Kidney (tissue), 14 donors: ENCODE results near the gene DTNBP1. TPM values are rescaled to one million over a fixed set of nuclear protein-coding genes. Genes with fewer than 3 reads are reported as not detected.

Experiments
- DNase-seq, 5 donors: peaks; one replicate each; pipeline ENCODE4 v3.0.0-alpha.2; 2013 to 2020
- FAIRE-seq: peaks from 2 replicates; lab custom pipeline; 2012; peaks lifted over from hg19 to GRCh38; lab: Jason Lieb, UNC
- H3K27ac ChIP-seq, 2 donors: one replicate each; pipeline ENCODE4 v1.7.0; 2013; ENCODE audit warnings: low read depth in 2 of 2, low read length in 2 of 2, inconsistent platforms in 1 of 2
- H3K27me3 ChIP-seq: one replicate; pipeline ENCODE4 v1.7.1; 2013; ENCODE audit warnings: low read length, inconsistent platforms; ENCODE audit not compliant: control insufficient read depth, insufficient read depth
- H3K36me3 ChIP-seq, 3 donors: one replicate each; pipeline versions ENCODE4 v1.7.0 to v1.7.1; 2013; ENCODE audit warnings: low read length in 3 of 3, control low read depth in 1 of 3, inconsistent platforms in 1 of 3; ENCODE audit not compliant: insufficient read depth in 3 of 3, control insufficient read depth in 2 of 3
- H3K4me1 ChIP-seq, 3 donors: one replicate each; pipeline versions ENCODE4 v1.7.0 to v1.7.1; 2013; ENCODE audit warnings: low read length in 3 of 3, inconsistent platforms in 1 of 3, low read depth in 1 of 3; ENCODE audit not compliant: control insufficient read depth in 2 of 3, insufficient read depth in 2 of 3
- H3K4me3 ChIP-seq, 3 donors: one replicate each; pipeline versions ENCODE4 v1.7.0 to v1.8.1; 2013; ENCODE audit warnings: low read length in 3 of 3, control low read depth in 1 of 3, inconsistent platforms in 1 of 3
- H3K9ac ChIP-seq, 3 donors: one replicate each; pipeline versions ENCODE4 v1.7.0 to v1.7.1; 2013; ENCODE audit warnings: low read length in 3 of 3, control low read depth in 1 of 3, inconsistent platforms in 1 of 3
- H3K9me3 ChIP-seq, 3 donors: one replicate each; pipeline versions ENCODE4 v1.7.0 to v1.7.1; 2013; ENCODE audit warnings: low read length in 3 of 3, control low read depth in 1 of 3, inconsistent platforms in 1 of 3; ENCODE audit not compliant: control insufficient read depth in 2 of 3, insufficient read depth in 1 of 3
- intact Hi-C: fragments of 100-400 bp; cut with DNase I; formaldehyde crosslinking; loops from one replicate; pipeline ENCODE4 v1.11.1; 2022
- polyA plus RNA-seq: library from polyadenylated mRNA; stranded (reverse); fragments of 350-450 nt; fragmentation: Illumina TruSeq; extraction: RNeasy Lipid Tissue Mini Kit (QIAGEN cat#74804); gene quantifications from one replicate; pipeline ENCODE4 v1.2.3, GENCODE V29; 2014; ENCODE audit warnings: low read depth, low replicate concordance; ENCODE audit not compliant: insufficient read depth
- total RNA-seq: library from RNA; stranded (reverse); fragmentation: NEBNext Ultra II Directional; extraction: Animal tissue kit (Norgen Biotek cat#: 25700); gene quantifications from one replicate; pipeline ENCODE4 v1.2.1, GENCODE V29; 2021
- TF ChIP-seq, protein P1 (sequence below): IDR thresholded peaks from 3 replicates; pipeline ENCODE4 v1.5.1; 2012; ENCODE audit warnings: mild to moderate bottlenecking, moderate library complexity, borderline replicate concordance; ENCODE audit not compliant: insufficient read depth; ENCODE audit errors: extremely low read depth
- donor health status: control.
- donor health status: control.
- donor health status: control.
- donor health status: control.
- donor health status: control.
- donor health status: DM: yes; HTN: yes; CAD: no.
- donor health status: Normal renal cell carcinoma (clear cell type).

DTNBP1 gene
- total and polyA plus RNA-seq, 2 donors from 2014 or later: 25.2 to 36.2 TPM

DNA sequence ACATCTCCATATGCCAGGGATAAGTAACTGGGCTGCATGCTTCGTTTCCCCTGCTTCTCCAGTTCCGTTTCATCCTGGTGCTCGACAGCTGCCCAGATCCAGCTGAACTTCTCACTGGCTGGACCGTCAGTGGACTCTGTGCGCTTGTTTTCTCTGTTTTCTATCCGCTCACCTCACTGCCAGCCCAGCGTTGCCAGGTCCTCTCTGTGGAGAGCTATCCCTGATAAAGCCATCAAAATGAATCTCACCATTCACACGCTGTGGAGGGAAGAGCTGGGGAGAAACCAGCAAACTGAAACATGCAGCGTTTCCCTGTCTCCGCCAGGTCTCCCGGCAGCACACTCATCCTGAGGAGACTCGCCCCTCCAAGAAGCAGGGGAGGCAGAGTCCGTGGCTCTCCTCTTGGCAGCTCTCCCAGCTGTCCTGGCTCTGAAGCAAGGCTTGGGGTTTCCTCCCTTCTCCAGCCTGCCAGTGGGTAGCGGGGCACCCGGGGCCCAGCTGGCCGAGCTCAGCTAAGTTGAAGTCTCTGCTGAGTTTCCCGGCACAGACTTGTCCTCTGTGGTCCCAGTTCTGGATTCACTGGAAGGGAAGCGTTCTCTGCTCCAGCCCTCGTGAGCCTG, 160.9 kb downstream of the DTNBP1 start:
- H3K36me3 ChIP-seq: peaks cover 2 to 8% (median 3%) of the 10 kb centered on the region in 3 donors
- TF ChIP-seq, protein P1, sequence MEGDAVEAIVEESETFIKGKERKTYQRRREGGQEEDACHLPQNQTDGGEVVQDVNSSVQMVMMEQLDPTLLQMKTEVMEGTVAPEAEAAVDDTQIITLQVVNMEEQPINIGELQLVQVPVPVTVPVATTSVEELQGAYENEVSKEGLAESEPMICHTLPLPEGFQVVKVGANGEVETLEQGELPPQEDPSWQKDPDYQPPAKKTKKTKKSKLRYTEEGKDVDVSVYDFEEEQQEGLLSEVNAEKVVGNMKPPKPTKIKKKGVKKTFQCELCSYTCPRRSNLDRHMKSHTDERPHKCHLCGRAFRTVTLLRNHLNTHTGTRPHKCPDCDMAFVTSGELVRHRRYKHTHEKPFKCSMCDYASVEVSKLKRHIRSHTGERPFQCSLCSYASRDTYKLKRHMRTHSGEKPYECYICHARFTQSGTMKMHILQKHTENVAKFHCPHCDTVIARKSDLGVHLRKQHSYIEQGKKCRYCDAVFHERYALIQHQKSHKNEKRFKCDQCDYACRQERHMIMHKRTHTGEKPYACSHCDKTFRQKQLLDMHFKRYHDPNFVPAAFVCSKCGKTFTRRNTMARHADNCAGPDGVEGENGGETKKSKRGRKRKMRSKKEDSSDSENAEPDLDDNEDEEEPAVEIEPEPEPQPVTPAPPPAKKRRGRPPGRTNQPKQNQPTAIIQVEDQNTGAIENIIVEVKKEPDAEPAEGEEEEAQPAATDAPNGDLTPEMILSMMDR: no peak
- FAIRE-seq (no peak), DNase-seq (peak in 3 of 5 donors; percentile 53 to 75 (median 70))
- H3K27me3 ChIP-seq: no peaks in the 10 kb centered on the region
- intact Hi-C loops: no loop called here
- peaks cover 4 to 29% (median 27%) of the 10 kb centered on the region in 3 donors for H3K4me1 ChIP-seq
- H3K9ac ChIP-seq: peak overlapping the region in 1 of 3 donors; percentile 2
- H3K9me3 ChIP-seq: no peaks in the 10 kb centered on the region
- H3K27ac ChIP-seq: peak overlapping the region in 1 of 2 donors; percentile 18
- H3K4me3 ChIP-seq: no peak overlapping the region

DNA sequence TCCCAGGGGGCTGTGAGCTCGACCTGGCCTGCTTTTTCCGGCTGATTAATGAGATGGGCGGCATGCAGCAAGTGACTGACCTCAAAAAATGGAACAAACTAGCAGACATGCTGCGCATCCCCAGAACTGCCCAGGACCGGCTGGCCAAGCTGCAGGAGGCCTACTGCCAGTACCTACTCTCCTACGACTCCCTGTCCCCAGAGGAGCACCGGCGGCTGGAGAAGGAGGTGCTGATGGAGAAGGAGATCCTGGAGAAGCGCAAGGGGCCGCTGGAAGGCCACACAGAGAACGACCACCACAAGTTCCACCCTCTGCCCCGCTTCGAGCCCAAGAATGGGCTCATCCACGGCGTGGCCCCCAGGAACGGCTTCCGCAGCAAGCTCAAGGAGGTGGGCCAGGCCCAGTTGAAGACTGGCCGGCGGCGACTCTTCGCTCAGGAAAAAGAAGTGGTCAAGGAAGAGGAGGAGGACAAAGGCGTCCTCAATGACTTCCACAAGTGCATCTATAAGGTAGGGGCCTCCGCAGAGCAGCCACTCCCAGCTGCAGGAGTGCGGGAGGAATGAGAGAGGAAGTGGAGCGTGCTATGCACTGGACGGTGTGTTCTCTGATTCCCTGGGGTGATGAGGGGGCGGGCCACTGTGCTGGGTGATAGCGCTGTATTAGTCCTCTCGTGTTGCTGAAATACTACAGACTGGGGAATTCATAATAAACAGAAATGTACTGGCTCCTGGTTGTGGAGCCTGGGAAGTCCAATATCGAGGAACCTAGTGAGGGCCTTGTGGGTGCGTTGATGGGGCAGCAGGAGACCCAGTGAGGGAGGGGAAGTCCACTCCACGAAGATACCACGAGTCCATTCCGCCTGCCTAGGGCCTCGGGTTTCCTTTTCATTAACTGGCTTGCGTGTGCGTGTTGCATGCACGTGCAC, 161.7 kb downstream of the DTNBP1 start:
- Histone ChIP-seq H3K36me3 (peaks cover 3 to 10% (median 3%) of the 10 kb centered on the region in 3 donors), H3K9ac (no peak overlapping the region), H3K27ac (peak overlapping the region in 1 of 2 donors; percentile 18), H3K27me3 (no peaks in the 10 kb centered on the region), H3K9me3 (no peaks in the 10 kb centered on the region), H3K4me1 (peaks cover 4 to 29% (median 27%) of the 10 kb centered on the region in 3 donors), H3K4me3 (no peak overlapping the region)
- no peak for FAIRE-seq
- TF ChIP-seq, protein P1: no peak
- intact Hi-C loops: no loop called here
- peak in 3 of 5 donors; percentile 59 to 75 (median 67) for DNase-seq

DNA sequence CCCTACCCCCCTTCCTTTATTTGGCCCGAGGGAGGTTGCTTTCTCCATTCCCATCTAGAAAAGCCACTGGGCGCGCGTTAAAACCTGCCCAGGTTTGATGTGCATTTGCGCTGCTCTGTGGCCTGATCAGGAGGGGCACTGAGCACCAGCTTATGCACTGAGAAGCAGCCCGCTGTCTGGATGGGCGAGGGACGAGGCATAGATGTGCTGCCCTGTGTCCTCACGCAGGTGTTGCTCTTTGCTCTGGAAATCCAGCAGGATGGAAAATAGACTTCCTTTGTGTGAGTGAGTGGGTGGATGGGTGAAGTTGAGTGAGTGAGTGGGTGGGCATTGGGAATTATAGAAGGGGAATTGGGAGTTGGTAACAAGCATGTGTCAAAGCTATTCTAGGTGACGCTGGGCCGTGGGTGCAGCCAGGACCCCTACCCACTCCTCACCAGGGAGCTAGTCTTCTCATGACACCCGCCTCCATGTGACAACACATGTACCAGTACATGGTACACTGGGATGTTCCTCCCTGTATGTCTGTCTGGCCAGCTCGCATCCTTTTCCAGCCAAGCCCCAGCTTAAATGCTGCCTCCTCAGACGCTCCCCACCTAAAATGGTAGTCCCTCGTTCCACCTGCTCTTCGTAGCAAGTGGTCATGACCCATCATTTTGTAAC, 162.6 kb downstream of the DTNBP1 start:
- Histone ChIP-seq H3K9me3 (no peaks in the 10 kb centered on the region), H3K4me3 (no peak overlapping the region), H3K9ac (no peak overlapping the region), H3K4me1 (peaks cover 4 to 25% (median 21%) of the 10 kb centered on the region in 3 donors), H3K27ac (no peak overlapping the region), H3K27me3 (no peaks in the 10 kb centered on the region), H3K36me3 (peaks cover 3 to 10% (median 6%) of the 10 kb centered on the region in 3 donors)
- intact Hi-C loops: no loop called here
- FAIRE-seq (no peak), DNase-seq (no peak)
- TF ChIP-seq, protein P1: no peak
